RPMI7951 (cell line): ENCODE measurements around the gene SNU13. TPM values are rescaled to one million over a fixed set of nuclear protein-coding genes. Genes with fewer than 3 reads are reported as not detected.
"Not testable (repeated sequence)": the region's sequence is repeated elsewhere in the genome, so short reads cannot be mapped to it uniquely, and the experiment has no call there.

Source experiments
- DNase-seq: peaks from one replicate; pipeline ENCODE4 v3.0.0-alpha.2; 2012; ENCODE audit warnings: low read depth
- total RNA-seq: library from RNA; depleted of rRNA; stranded (reverse); fragments of >200 nt; shearing (Covaris generic); gene quantifications from 2 replicates; pipeline ENCODE4 v1.2.3, GENCODE V29; 2014; rRNA removed

SNU13 gene
- 153 and 175 TPM in 2 replicates for total RNA-seq

DNA sequence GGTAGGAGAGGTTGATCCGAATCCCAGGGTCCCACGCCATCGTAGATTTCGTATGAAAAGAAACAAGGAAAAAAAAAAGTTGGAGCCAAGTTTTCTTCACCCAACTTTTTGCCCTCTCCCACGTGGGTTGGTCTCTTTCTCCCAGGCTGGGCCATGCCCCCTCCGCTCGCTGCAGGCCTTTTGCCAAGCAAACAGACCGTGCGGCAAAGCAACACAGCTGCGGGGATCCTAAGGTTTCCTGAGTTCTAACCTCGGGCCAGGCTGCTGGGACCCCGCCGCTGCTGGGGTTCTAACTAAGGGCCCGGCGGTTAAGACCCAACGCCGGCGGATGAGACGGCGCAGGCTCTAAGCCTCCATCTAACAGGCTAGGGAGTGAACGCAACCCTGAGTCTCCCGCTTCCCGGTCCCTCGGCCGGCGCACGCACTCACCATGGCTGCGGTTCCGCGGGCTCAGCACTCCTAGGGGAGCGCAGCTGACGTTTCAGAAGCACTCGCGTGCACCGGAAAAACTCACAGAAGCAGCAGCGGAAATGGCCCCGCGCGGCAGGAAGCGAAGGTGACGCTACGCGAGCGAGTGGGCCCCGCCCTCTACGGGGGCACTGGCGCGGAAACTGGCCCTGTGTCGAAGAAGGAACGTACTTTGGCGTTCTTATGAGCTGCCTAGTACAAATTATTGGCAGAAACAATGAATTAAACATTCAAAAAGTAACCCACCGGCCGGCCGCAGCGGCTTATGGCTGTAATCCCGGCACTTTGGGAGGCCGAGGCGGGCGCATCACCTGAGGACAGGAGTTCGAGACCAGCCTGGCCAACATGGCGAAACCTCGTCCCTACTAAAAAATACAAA is at the start of gene SNU13:
Gene SNU13 (minus strand): TSS at position 503 of the 847 bp plus-strand sequence. CDS start 71 bp downstream, at position 432.
- DNase-seq = peak; percentile 91

DNA sequence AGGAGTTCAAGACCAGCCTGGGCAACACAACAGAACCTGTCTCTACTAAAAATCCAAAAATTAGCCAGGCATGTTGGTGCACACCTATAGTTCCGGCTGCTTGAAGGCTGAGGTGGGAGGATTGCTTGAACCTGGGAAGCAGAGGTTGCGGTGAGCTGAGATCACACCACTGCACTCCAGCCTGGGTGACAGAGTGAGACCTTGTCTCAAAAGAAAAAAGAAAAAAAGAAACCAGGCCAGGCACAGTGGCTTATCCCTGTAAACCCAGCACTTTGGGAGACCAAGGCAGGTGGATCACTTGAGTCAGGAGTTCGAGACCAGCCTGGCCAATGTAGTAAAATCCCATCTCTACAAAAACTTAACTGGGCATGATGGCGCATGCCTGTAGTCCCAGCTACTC is 44.6 kb upstream of the SNU13 start:
- not testable (repeated sequence) for DNase-seq

DNA sequence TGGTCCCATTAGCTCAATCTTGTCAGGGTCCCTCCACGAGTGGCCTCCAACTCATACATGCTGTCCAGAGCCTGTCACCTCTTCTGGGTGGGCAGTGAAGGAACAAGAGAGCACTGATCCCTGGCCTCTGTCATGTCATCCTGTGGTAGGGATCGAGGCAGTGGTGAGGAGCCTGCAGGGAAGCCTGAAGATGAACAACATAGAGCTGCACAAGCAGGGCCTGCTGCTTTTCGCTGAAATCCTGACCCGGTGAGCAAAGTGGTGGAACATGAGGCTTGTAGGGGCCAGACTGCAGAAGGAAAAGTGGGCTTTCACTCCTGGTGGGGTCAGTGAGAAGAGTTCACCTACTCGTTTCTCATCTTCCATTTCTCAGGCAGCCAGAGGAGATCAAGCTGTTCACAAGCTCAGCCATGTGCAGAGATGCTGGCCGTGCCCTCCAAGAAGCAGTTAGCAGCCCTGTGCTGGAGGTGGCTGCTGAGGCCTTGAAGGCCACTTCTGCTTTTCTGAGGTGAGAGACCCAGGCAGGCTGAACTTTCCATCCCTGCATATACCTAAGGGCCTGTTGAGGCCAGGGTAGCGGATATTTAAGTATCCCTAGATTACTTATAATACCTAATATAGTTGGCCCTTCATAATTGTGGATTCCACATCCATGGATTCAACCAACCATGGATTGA is 43.6 kb upstream of the SNU13 start:
- no peak for DNase-seq

DNA sequence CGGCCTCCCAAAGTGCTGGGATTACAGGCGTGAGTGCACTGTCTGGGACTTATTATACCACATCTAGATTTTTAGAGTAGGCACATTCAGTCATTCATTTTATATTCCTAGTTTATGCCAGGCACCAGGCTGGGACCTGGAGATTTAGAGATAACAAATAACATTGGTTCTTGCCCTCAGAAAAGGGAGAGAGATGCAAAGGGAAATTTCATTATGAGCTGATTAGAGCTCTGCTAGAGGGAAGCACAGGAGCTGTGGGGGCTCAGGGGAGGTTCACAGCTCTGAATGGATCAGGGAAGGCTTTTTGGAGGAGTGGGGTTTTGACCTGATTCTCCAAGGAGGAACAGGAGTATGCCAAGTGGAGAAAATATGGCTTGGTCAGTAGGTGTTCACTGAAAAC is 42.9 kb upstream of the SNU13 start:
- DNase-seq = no peak

DNA sequence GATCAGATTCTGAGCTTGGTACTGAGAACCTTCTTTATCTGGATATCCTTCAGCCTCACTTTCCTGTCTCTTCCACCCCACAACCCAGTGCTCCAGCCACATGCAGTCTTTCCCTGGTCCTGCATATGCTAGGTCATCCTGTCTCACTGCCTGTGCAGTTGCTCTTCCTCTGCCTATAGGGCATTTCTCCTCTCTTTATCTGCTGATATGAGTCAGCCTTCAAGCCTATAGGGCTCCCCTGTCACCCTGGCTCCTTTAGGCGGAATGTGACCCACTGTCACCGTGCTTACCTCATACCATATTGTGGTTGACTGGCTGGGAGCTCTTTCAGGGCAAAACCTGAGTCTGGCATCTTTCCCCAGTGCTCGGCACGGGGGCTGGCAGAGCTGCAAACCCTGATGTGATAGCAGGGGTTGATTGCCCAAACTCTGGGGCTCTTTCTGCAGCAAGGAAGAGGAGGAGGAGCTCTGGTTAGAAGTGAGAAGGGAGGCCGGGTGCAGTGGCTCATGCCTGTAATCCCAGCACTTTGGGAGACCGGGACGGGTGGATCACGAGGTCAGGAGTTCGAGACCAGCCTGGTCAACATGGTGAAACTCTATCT is 36.9 kb upstream of the SNU13 start:
- DNase-seq = peak; percentile 54

DNA sequence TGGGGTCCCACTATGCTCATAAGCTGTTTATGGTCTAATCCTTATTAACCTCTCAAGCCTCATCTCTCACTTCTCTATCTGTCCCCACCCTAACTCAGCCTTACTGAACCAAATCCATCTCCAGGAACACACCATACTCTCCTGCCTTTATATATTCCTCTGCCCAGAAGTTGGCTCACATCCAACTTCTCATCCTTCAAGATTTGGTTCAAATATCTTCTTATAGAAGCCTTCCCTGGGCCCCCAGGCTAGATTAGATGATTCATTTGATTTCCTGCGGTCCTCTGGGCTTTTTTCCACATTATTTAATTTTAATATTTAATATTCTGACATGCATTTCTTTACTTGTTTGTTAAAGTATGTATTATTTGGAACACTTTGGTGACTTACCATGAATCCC is 33.8 kb upstream of the SNU13 start:
- peak; percentile 13 for DNase-seq

DNA sequence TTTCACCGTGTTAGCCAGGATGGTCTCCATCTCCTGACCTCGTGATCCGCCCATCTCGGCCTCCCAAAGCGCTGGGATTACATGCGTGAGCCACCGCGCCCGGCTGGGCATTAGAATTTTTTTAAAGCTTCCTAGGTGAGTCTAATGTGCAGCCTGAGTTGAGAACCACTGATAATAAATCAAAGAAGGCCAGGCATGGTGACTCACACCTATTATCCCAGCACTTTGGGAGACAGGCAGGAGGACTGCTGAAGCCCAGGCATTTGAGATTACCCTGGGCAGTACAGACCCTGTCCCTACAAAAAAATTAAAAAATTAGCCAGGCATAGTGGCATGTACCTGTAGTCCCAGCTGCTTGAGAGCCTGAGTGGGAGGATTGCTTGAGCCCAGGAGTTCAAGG is 24.3 kb upstream of the SNU13 start:
- DNase-seq = no peak

DNA sequence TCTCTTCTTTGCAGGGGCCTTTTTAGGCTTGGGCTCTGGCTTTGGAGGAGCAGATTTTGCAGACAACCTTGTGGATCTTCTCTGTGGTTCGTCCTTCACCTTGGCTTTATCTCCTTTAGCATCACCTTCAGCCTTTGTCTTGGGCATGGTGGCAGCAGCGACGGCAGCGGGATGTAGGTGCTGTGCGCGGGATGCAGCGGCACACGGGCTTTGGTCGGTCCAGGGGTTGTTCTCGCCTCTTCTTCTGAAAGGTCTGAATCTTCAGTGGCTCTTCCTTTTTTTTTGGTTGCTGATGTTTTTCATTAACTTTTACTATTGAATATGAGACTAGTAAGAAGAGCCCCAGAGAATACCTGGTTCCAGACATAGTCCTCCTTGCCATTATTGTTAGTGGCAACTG is 20.7 kb upstream of the SNU13 start:
- DNase-seq = no peak

DNA sequence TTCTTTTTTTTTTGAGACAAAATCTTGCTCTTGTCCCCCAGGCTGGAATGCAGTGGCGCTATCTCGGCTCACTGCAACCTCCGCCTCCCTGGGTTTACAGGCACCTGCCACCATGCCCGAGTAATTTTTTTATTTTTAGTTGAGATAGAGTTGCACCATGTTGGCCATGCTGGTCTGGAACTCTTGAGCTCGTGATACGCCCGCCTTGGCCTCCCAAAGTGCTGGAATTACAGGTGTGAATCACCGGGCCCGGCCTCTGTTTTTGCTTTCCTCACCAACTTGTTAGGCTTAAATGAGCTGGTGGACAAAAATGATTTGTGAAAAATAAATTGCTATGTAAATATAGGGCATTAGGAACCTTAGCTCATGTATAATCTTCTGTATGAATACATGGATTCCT is 14.1 kb upstream of the SNU13 start:
- DNase-seq = no peak

DNA sequence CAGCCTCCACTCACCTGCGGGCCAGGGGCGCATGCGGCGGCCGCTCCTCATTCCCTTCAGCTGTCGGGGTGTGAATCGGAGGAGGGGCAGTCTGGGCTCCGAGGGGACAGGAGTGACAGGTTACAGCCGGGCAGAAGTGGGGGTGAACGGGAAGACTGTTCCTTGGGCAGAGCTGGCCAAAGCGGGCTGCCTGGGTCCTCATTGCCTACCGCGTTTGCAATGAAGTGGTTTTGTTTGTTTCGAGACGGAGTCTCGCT is 11.4 kb upstream of the SNU13 start:
- DNase-seq = no peak

DNA sequence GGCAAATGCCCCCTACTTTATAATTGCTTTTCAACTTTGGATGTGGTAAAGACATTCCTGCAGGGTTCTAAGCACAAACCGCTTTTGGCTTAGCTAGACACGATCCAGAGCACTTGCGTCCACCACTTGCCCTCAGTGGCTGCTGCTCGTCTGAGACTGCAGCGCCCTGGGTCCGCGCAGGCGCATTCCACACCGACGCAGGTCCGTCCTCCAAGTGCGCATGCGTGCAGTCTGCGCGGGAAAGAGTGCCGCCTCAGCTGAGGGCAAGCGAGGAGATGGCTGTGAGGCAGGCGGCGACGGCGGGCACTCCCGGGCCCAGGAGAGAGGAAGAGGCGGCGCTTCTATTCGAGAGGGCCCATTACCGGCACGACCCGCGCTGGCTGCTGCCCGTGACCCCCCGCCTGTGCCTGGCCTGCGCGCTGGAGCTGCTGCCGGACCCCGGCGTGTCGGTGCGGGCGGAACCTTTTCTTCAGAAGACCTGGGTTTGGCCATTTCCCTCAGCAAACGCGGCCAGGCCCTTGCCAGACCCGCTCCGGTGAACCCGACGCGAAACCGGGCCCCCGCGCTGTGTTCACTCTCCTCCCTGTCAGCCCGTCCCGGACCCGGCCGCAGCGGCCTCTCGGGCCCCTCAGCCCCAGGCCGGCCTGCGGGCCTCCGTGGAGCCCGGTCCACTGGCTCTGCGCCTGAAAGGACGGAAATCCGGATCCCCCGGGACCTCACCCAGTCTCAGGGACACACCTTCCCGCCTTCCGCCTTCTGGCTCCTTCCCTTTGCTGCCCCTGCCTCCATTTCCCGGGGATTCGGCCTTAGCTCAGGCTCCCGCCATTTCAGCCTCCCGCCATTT is 10.8 kb upstream of the SNU13 start, which contains the start of gene MEI1:
Gene MEI1 (plus strand): TSS at position 240 of the 844 bp plus-strand sequence. CDS start 36 bp downstream, at position 276.
- peak; percentile 59 for DNase-seq

DNA sequence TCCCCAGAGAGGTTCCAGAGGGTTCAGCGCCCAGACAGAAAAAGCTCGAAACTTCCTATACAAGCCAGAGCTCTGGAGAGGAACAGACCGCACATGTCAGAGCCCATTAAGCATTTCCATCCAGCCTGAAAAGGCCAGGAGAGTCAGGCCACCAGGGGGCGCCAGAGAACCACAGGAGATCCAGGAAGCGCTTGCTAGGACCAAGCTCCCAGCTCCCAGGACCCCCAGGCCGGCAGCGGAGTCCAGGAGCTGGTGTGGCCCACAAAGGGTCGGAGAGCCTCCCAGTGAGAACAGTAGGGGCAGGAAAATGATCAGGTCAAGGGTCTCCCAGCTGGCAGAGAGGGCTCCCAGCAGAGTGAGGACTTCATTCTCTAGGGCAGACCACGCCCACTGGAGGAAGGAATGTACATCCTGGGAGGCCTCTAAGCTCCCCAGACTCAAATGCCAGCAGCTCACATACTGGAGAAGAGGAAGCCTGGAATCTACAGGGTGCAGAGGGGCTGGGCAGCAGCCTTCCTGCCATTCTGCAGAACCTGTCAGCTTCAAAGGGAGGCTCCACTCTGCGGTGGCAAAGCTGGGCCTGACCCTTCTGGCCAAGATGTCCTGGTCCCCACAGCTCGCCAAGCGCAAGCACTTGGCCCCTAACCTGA is 8.6 kb upstream of the SNU13 start:
- peak; percentile 73 for DNase-seq

DNA sequence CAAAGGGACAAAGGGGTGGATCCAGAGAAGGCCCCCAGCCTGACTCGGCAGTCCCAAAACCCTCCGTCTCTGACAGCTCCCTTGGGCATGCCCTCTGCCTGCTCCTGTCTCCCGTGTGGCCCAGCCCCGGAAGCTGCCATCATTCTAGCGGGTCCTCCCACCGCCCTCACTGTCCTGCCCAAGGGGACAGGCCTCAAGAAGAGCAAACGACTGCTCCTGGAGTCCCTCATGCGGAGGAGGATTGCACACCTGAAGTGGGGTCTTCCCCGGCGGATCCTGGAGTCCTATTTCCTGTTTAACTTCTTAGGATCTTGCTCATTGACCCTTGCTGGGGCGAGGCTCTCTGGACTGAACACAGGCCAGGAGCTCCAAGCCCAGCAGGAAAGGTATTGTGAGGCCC is 8.0 kb upstream of the SNU13 start:
- no peak for DNase-seq

DNA sequence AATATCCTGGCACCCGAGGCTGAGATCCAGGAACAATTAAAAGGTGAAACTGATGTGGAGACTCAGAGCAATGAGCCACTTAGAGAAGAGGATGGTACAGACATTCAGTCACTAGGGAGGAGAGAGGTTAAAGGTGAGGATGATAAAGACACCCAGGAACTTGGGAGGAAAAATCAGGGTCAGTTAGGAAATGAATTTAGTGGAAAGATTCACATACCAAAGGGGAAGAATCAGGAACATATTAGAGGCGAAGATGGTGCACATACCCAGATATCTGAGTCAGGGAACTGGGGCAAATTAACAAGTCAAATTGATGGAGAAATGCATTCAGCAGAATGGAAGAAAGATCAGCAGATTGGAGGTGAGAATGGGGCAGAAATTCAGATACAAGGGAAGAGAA is 6.5 kb upstream of the SNU13 start:
- DNase-seq = no peak

DNA sequence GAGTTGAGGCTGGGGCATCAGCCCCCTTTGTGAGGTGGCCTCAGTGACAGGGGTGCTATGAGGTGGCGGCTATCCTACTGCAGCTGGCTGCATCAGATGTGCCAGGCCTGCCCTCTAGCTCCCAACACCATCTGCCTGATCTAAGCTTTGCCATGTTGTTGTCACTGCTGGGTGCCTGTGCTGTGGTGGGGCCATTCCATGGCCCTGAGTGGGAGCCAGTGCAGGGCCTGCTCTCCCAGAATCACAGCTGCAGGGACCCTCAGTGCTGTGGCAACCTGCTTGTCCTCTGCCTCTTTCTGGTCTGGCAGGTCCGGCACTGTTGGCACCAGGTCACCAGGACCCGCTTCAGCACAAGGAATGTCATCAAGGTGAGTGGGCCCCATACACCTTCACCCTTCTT is 1.8 kb upstream of the SNU13 start:
- no peak for DNase-seq

DNA sequence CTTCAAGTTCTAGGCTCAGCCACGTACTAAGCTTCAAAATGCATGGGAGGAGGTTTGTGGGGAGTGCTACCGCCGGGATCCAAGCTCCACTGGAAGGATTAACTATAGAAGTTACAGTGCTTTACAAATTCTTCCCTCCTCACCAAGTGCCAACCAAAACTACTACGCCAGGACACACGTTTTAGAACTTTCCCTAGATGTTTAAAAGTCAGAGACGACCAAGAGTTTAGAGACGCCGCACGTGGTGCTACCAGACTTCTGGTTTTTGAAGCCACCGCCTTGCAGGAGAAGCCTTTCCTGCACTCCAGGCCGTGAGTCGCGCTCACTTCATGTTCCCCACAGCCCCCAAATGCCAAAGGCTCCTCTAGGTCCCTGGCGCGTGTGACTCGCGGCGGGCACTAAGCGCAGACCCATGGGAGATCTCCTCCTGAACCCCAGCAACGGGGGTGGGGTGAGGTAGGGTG is 734 bp downstream of the SNU13 start:
- peak; percentile 26 for DNase-seq

DNA sequence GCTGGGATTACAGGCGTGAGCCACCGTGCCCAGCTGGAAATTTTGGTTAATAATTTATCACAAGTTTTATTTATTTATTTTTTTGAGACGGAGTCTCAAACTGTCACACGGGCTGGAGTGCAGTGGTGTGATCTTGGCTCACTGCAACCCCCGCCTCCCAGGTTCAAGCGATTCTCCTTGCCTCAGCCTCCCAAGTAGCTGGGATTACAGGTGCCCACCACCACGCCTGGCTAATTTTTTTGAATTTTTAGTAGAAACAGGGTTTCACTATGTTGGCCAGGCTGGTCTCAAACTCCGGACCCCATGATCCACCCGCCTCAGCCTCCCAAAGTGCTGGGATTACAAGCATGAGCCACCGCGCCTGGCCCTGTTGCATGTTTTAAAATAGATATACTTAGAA is 1.8 kb downstream of the SNU13 start:
- DNase-seq = not testable (repeated sequence)

DNA sequence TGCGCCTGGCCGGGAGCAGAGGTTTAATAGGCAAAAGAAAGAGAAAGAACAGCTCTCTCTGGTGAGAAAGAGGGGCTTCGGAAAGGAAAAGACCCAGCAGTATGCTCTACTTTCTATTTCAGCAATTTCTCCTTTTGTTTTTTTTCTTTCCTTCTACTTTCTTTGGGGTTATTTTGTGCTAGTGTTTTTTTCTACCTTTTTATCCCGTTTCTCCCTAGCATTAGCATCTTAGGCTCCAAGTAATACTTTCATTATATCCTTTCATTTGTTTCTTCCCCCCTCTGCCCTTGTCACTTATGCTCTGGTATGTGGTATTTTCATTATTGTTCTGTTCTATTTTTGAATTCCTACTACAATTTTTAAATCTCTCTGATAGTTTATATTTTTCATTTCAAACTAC is 4.5 kb downstream of the SNU13 start:
- no peak for DNase-seq

DNA sequence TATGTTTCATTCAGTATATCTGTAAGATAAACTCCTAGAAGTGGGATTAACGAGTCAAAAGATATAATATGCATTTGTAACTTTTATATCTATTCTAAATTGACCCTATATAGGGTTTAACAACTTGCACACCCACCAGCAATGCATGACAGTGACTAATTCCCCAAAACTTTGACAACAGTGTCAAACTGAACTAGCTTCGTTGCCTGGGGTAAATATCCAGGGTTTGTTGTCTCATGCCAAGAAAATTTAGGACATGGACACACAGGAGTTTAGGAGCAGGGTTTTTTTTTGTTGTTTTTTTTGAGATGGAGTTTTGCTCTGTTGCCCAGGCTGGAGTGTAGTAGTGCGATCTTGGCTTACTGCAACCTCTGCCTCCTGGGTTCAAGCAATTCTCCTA is 5.1 kb downstream of the SNU13 start:
- peak; percentile 48 for DNase-seq

DNA sequence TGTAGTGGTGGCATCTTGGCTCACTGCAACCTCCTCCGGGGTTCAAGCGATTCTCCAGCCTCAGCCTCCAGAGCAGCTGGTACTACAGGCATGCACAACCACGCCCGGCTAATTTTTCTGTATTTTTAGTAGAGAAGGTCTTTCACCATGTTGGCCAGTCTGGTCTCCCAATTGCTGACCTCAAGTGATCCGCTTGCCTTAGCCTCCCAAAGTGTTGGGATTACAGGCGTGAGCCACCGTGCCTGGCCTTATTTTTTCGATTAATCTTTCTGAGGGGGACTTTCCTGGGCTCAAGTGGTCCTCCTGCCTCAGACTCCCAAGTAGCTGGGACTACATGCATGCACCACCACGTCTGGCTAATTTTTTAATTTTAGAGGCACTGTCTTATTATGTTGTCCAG is 5.6 kb downstream of the SNU13 start:
- DNase-seq = no peak

DNA sequence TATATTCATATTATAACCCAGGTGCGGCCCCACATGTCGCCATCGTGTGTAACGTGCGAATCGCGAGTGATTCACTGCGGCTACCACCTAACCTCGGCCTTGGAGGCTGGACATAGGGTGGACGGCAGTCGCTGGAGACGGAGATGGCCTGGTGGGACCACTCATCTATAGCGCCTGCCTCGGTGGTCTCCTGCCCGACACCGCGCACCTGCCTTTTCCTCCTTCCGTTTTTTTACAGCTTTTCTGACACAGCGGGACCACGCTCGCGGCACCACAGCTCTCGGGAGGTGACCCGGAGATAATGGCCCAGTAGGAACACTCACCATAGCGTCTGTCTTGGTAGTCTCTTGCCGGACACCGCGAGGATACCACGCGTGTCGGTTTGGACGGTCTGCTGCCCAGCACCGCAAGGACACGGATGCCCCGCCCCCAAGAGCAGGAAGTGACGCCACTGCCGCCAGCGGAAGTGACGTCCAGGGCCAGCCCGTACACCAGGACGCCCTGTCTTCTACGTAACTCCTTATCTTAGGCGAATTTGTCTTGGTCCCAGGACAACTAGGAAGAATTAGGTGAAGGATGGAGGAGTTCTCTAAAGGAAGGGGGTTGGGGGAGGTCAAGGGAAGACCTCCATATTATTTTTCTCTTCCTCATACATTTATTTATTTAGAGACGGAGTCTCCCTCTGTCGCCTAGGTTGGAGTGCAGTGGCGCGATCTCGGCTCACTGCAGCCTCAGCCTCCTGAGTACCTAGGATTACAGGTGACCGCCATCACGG is 6.4 kb downstream of the SNU13 start:
- DNase-seq = peak; percentile 77
